GM12892 (cell line): ENCODE data around the gene APOC3.

ENCODE experiments used
- POLR2A ChIP-seq: IDR thresholded peaks from 2 replicates; pipeline ENCODE4 v1.6.1; 2011; ENCODE audit warnings: low read depth, low read length, control low read depth
- POLR2AphosphoS5 ChIP-seq: IDR thresholded peaks from 2 replicates; pipeline ENCODE4 v1.6.1; 2011; ENCODE audit warnings: low read depth, low read length, control low read depth
- TAF1 ChIP-seq: IDR thresholded peaks from 2 replicates; pipeline ENCODE4 v1.6.1; 2011; ENCODE audit warnings: low read depth, mild to moderate bottlenecking, control low read depth, low read length, borderline replicate concordance

DNA sequence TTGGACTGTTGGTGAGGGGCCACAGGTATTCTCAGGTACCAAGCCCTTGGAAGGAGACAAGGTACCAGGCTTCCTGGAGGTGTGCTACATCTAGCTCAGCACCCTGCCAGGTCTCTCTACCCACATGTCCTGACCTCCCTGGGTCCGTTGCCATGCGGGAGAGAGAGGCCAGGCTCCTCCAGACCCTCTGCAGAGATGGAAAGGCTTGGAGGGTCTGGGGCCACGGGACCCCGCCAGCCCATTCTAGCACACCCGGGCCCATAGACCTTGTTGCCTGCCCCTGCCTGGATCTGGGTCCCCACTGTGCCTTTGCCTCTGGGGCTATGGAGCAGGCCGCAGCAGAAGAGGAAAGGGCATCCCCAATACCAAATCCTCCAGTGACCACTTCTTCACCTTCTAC, 2.2 kb upstream of the APOC3 start:
- TF ChIP-seq POLR2AphosphoS5 (no peak), POLR2A (no peak), TAF1 (no peak)
